SU-DHL-6 (cell line): ENCODE measurements around the gene FAM163A.

ENCODE experiments used
- H2AFZ ChIP-seq: fragments of 200-600 bp; sonication (generic); 2 replicates; pipeline ENCODE4 v1.6.1; 2014; ENCODE audit warnings: low read depth, mild to moderate bottlenecking, moderate library complexity, mixed read lengths, antibody characterized with exemption, low read length; ENCODE audit not compliant: severe bottlenecking
- H3F3A ChIP-seq: fragments of 200-600 bp; shearing (Covaris generic); 2 replicates; pipeline ENCODE4 v1.6.0; 2016; ENCODE audit warnings: antibody characterized with exemption, mild to moderate bottlenecking; ENCODE audit not compliant: insufficient read depth
- H3K27ac ChIP-seq: fragments of 200-600 bp; sonication (generic); 2 replicates; pipeline ENCODE4 v1.5.1; 2016; ENCODE audit warnings: low read depth, mild to moderate bottlenecking, low read length, moderate library complexity, mixed read lengths
- H3K27me3 ChIP-seq: fragments of 200-600 bp; sonication (generic), shearing (Covaris generic); 2 replicates; pipeline ENCODE4 v1.6.0; 2014; ENCODE audit warnings: mild to moderate bottlenecking, low read length
- H3K36me3 ChIP-seq: fragments of 200-600 bp; sonication (generic); 2 replicates; pipeline ENCODE4 v1.6.1; 2014; ENCODE audit warnings: mild to moderate bottlenecking, low read length, mixed read lengths
- H3K4me2 ChIP-seq: fragments of 300-600, 200-600 bp; shearing (Covaris generic), sonication (generic); 2 replicates; pipeline ENCODE4 v1.6.0; 2014; ENCODE audit warnings: low read length, low read depth, mild to moderate bottlenecking; ENCODE audit not compliant: poor library complexity, severe bottlenecking
- H3K4me3 ChIP-seq: fragments of 200-600 bp; sonication (generic); 2 replicates; pipeline ENCODE4 v1.5.1; 2014; ENCODE audit warnings: antibody characterized with exemption, low read length, mild to moderate bottlenecking, mixed read lengths; ENCODE audit not compliant: insufficient read depth, poor library complexity, severe bottlenecking
- H3K79me2 ChIP-seq: fragments of 200-600 bp; sonication (generic); 2 replicates; pipeline ENCODE4 v1.6.1; 2014; ENCODE audit warnings: mild to moderate bottlenecking, low read length, moderate library complexity; ENCODE audit not compliant: insufficient read depth
- H3K9ac ChIP-seq: fragments of 200-600 bp; sonication (generic); 2 replicates; pipeline ENCODE4 v1.7.0; 2014; ENCODE audit warnings: mild to moderate bottlenecking, low read length
- H3K9me2 ChIP-seq: fragments of 200-600 bp; sonication (generic); replicated peaks from 2 replicates; pipeline ENCODE4 v1.6.1; 2014; ENCODE audit warnings: low read length; ENCODE audit not compliant: insufficient read depth
- H3K9me3 ChIP-seq: fragments of 200-600 bp; sonication (generic); 2 replicates; pipeline ENCODE4 v1.6.1; 2014; ENCODE audit warnings: low read length, mixed read lengths; ENCODE audit not compliant: insufficient read depth
- H4K20me1 ChIP-seq: fragments of 200-600 bp; sonication (generic); 2 replicates; pipeline ENCODE4 v1.6.1; 2014; ENCODE audit warnings: low read depth, mild to moderate bottlenecking, antibody characterized with exemption, low read length, moderate library complexity, mixed read lengths
- EZH2phosphoT487 ChIP-seq: fragments of 200-600 bp; sonication (generic), shearing (Covaris generic); conservative IDR thresholded peaks from 2 replicates; pipeline ENCODE4 v1.6.1; 2018; ENCODE audit warnings: mild to moderate bottlenecking, antibody characterized with exemption, low read length, moderate library complexity, mixed read lengths
- TF ChIP-seq, protein P1 (sequence below): fragments of 200-600 bp; sonication (generic); IDR thresholded peaks from one replicate; pipeline ENCODE4 v1.5.1; 2017; ENCODE audit warnings: antibody characterized with exemption, mild to moderate bottlenecking, low read length, moderate library complexity; ENCODE audit not compliant: insufficient read depth, poor library complexity, severe bottlenecking

Gene FAM163A

DNA sequence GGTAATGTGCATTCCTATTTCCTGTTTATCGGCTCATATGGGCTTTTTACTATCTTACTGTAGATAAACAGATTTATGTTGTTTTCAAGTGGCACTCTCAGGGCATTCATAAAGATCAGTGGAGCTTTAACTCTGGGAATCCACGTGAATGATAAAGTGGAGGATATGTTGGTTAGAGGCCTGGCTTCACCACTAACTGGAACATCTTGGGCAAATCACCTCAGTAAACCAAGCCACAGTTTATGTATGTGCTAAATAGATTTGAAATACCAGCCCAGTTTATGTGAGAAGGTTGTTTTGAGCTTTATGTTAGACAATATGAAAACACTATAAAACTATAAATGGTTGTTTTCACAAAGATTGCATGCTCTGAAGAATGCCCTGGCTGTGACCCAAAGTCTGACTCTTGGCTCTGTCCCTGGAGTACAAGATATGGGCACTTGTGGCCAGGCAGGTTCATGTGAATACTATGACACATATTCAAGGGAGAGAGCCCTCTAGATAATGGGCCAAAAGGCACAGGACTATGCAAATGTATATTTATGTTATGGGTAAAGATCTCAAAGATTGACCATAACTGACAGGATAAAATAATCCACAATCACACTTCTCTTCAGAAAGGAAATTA lies 36.7 kb downstream of the FAM163A start:
- H3K9me2 ChIP-seq, result no peaks in the 10 kb centered on the region
- no peak overlapping the region for H2AFZ ChIP-seq
- H3K4me2 ChIP-seq, result no peak overlapping the region
- no peak overlapping the region for H3K4me3 ChIP-seq
- H3F3A ChIP-seq, result no peaks in the 10 kb centered on the region
- H3K9ac ChIP-seq, result no peak overlapping the region
- no peaks in the 10 kb centered on the region for H4K20me1 ChIP-seq
- no peaks in the 10 kb centered on the region for H3K79me2 ChIP-seq
- TF ChIP-seq, protein P1, sequence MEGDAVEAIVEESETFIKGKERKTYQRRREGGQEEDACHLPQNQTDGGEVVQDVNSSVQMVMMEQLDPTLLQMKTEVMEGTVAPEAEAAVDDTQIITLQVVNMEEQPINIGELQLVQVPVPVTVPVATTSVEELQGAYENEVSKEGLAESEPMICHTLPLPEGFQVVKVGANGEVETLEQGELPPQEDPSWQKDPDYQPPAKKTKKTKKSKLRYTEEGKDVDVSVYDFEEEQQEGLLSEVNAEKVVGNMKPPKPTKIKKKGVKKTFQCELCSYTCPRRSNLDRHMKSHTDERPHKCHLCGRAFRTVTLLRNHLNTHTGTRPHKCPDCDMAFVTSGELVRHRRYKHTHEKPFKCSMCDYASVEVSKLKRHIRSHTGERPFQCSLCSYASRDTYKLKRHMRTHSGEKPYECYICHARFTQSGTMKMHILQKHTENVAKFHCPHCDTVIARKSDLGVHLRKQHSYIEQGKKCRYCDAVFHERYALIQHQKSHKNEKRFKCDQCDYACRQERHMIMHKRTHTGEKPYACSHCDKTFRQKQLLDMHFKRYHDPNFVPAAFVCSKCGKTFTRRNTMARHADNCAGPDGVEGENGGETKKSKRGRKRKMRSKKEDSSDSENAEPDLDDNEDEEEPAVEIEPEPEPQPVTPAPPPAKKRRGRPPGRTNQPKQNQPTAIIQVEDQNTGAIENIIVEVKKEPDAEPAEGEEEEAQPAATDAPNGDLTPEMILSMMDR, result no peak
- no peak for TF ChIP-seq EZH2phosphoT487
- H3K27me3 ChIP-seq, result no peaks in the 10 kb centered on the region
- no peaks in the 10 kb centered on the region for H3K9me3 ChIP-seq
- no peak overlapping the region for H3K27ac ChIP-seq
- no peaks in the 10 kb centered on the region for H3K36me3 ChIP-seq

GRCh38 chr1:179781962-179782361 lies 38.9 kb downstream of the FAM163A start:
- Histone ChIP-seq H3K9me2 (no peaks in the 10 kb centered on the region), H4K20me1 (no peaks in the 10 kb centered on the region), H3K27ac (no peak overlapping the region), H3K79me2 (no peaks in the 10 kb centered on the region), H3K9ac (no peak overlapping the region), H3K4me3 (no peak overlapping the region), H3K36me3 (no peaks in the 10 kb centered on the region), H3K4me2 (no peak overlapping the region), H2AFZ (no peak overlapping the region), H3K27me3 (no peaks in the 10 kb centered on the region), H3F3A (no peaks in the 10 kb centered on the region), H3K9me3 (no peaks in the 10 kb centered on the region)
- TF ChIP-seq, protein P1, result no peak
- no peak for TF ChIP-seq EZH2phosphoT487

DNA sequence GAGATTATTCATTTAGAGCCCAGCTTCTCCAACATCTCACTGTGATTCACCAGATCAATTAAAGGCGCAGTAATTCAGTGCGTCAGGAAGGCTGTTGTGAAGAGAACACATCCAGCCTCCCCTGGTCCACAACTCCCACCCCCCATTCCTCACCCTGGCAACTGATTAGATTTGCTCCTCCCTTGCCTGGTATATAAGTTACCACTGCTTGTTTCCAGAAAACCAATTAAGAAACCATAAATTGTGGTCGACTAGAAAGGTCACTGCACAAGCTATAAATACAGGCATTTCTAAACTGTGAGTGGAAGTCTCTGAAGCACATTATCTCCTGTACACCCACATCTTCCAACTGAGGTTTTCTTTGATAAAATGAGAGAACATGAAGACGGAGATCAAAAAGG lies 41.9 kb downstream of the FAM163A start:
- Histone ChIP-seq H3F3A (no peaks in the 10 kb centered on the region), H3K27ac (no peak overlapping the region), H3K9me2 (no peaks in the 10 kb centered on the region), H3K9ac (no peak overlapping the region), H4K20me1 (no peaks in the 10 kb centered on the region), H3K27me3 (no peaks in the 10 kb centered on the region), H3K79me2 (no peaks in the 10 kb centered on the region), H3K9me3 (no peaks in the 10 kb centered on the region), H2AFZ (no peak overlapping the region), H3K4me2 (no peak overlapping the region), H3K4me3 (no peak overlapping the region), H3K36me3 (no peaks in the 10 kb centered on the region)
- no peak for TF ChIP-seq EZH2phosphoT487
- TF ChIP-seq, protein P1, result no peak
